HL-60/S4 treated with phorbol 12-myristate 13-acetate at 8.2 ng/mL for 4 days and 3 days (cell line): ENCODE results near the gene CENPW.

Experiments
- in situ Hi-C: fragments of 300-500 bp; cut with MboI; formaldehyde crosslinking; loops from 2 replicates; pipeline ENCODE4 v1.15.0; 2022; ENCODE audit warnings: low sequenced_read_pairs

The CENPW gene

GRCh38 chr6:126372626-126373025 lies 32.7 kb downstream of the CENPW start:
- in situ Hi-C loops: no loop called here

GRCh38 chr6:126373344-126373743 lies 33.4 kb downstream of the CENPW start:
- in situ Hi-C loops: no loop called here

GRCh38 chr6:126374372-126374771 lies 34.5 kb downstream of the CENPW start:
- in situ Hi-C loops: no loop called here

GRCh38 chr6:126376682-126377081 lies 36.8 kb downstream of the CENPW start:
- in situ Hi-C loops: no loop called here

- in situ Hi-C loops: no loop called here
Measured at GRCh38 chr6:126377594-126378153, 37.8 kb downstream of the CENPW start.

GRCh38 chr6:126380072-126380583 lies 40.2 kb downstream of the CENPW start:
- in situ Hi-C loops: no loop called here

GRCh38 chr6:126381498-126381897 lies 41.6 kb downstream of the CENPW start:
- in situ Hi-C loops: no loop called here

GRCh38 chr6:126383203-126383602 lies 43.3 kb downstream of the CENPW start:
- in situ Hi-C loops: no loop called here

- in situ Hi-C loops: no loop called here
Measured at GRCh38 chr6:126385536-126385935, 45.6 kb downstream of the CENPW start.

GRCh38 chr6:126388104-126388598 lies 48.2 kb downstream of the CENPW start:
- in situ Hi-C loops: no loop called here

- in situ Hi-C loops: no loop called here
Measured at GRCh38 chr6:126396131-126396530, 56.2 kb downstream of the CENPW start.
